Measurements from ENCODE around the gene ROPN1L.
"Not testable (repeated sequence)": the region's sequence is repeated elsewhere in the genome, so short reads cannot be mapped to it uniquely, and the experiment has no call there.

ROPN1L gene

DNA sequence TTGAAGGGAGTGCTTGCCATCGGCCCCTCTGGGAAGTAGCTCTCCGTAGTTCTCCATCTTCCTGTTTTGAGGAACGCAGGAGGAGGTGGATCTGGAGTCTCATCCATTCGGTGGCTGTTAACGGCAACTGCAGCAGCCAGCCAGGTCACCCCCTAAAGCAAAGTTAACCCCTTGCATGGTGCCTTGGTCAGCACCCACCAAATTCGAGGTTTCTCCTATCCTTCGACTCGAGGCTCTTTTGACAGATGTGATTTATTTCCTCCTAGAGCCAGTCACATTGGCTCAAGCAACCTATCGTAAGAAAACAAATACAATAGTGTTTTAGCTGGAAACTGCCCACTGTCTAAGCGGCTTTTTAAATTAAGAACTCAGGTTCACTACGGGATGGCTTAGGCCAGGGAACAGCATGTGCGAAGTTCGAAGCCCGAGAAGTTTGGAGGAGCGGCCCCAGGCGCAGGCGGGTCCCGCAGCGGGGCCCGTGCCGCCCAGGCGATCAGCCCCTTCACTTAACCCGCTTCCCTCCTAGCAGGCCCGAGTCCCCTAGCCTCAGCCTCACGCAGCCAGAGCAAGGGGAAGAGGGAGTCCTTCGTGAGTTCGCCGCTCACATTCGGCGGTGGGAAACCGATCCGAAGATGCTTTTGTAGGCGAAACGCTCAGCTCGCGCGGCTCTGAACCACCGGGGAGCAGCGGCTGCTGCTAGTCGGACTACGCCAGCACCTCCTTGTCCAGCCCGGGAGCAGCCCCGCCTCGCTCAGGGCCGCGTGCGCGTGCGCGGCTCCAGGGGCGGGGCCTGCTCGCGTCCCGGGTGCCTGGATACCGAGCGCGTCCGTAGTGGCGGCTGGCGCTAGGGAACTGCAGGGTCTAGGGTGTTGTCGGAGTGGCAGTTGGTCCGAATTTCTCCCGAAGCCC lies at the start of gene ROPN1L:
Gene ROPN1L (plus strand): TSS at position 797 of the 909 bp plus-strand sequence. CDS start 289 bp downstream, outside the sequence.
- peak; percentile 53 to 70 for DNase-seq (ENCODE audit: low read depth in 1 of 2, low spot score in 1 of 2)

DNA sequence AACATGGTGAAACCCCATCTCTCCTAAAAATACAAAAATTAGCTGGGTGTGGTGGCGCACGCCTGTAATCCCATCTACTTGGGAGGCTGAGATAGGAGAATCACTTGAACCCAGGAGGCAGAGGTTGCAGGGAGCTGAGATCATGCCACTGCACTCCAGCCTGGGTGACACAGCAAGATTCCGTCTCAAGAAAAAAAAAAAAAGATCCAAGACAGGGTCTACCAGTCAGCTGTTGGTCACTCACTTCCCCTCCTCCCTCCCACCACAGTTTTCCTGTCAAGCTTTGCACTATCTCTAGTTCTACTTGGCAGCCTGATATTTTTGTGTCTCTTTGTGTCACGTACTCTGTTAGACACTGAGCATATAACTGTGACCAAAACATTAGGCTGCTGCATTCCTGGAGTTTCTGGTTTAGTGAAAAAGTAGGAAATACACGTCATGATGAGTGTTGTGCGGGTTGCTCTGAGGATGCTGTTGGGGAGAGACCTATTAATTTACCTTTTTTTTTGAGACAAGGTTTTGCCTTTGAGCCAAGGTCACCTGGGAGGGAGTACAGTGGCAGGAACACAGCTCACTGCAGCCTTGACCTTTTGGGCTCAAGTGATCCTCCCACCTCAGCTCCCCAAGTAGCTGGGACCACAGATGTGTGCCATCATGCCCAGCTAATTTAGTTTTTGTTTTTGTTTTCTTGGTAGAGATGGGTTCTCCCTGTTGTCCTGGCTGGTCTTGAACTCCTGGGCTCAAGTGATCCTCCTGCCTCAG lies 48.9 kb upstream of the ROPN1L start:
- not testable (repeated sequence) for DNase-seq (ENCODE audit: low read depth in 1 of 2, low spot score in 1 of 2)

DNA sequence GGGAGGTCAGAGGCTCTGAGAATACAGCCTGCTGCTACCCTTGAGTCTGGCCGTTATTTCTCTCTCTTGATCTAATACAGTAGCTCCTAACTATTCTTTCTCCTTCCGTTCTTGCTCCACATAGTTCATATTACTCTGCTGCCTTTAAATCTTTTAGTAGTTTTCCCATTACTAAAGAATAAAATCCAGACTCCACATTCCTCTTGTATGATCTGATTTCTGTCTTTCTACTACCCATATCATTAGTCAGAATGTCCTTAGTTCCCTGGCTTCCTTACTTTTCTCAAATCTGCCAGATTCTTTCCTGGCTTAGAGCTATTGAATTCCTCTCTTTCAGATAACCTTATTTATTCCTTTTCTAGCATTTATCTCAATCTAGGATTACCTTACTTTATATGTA lies 48.2 kb upstream of the ROPN1L start:
- DNase-seq (ENCODE audit: low read depth in 1 of 2, low spot score in 1 of 2): no peak

DNA sequence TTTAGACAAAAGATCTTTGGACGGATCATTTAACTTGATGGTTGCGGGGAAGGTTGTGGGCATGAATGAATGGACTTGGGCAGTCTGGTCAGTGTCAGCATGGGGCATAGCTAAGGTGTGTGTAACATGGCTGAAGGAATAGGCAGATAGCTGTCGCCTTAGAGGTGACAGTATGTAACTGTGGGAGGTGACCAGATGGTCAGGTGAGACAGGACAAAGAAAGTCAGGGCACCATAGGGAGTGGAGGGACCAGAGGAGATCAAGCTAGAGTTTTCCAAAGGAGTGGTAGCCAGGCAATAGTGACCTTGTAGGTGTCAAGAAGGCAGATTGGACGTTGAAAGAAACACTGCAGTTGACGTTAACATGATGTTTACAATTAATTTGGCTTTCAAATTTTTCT lies 45.1 kb upstream of the ROPN1L start:
- no peak for DNase-seq (ENCODE audit: low read depth in 1 of 2, low spot score in 1 of 2)

DNA sequence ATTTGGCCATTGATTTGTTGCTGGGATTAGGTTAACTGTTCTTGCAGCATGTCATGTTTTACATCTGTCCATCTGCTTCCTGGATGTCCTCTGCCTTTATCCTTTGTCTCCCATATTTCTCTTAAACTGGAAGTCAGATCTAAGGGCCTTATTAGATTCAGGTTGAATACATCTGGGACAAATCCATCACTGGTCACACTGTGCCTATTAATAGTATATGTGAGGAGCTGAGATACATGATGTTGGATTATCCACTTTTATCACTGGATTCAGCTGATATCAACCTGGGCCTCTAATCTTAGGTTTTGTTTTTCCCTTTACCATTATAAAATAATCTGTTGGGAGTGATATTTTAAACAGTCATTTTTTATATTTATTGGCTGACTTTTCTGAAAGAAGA lies 41.8 kb upstream of the ROPN1L start:
- no peak for DNase-seq (ENCODE audit: low read depth in 1 of 2, low spot score in 1 of 2)

DNA sequence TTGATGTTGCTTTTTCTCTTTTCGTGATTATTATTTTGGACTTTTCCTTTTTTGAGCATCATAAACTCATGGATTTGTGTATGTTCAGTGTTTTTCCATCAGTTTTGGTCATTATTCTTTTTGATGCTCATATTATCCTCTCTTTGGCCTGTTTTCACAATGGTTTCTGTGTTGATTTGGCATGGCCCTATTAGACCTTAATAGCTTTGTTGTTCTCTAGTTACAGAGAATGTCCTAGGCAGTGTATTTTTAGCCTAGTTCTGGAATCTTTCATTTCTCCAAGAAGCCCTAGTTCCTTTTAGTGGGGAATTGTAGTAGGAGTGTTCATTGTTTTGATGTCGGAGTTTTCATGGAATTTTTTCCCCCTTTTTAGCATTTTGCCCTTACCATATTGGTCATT lies 41.3 kb upstream of the ROPN1L start:
- no peak for DNase-seq (ENCODE audit: low read depth in 1 of 2, low spot score in 1 of 2)

DNA sequence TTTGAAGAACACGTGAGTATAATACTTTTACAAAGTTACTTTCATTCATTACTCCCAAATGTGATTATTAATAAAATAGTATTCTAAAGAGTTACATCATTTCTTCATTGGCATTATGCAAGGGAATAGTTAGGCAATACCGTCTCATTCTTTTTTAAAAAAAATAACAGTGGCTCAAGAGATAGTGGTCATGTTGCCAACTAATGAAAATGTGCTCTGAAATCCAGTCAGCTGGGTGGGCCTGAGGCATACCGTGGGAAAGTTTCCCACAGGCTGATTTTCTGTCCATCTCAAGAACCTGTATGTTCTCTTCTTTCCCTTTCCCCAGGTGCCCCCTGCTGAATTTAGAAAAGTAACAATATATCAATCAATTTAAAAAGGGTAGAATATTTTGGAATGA lies 40.8 kb upstream of the ROPN1L start:
- no peak for DNase-seq (ENCODE audit: low read depth in 1 of 2, low spot score in 1 of 2)

DNA sequence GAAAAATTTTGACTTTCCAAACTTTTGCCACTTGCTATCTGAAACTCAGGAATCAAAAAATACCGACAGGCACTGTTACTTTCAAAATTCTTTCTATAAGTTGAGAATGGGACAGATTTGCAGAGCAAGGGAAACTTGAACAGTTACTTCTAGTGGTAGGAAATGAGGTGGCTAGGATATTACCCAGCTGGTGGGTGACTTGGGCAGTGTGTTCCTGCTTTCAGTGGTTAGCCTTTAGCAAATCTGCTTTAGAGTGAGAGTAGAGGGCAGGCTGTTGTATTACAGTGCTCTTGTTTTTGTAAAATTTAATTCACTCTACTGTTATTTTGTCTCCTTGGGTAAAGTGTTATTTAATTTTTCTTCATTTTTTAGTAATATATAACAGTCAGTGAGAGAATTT lies 40.2 kb upstream of the ROPN1L start:
- DNase-seq (ENCODE audit: low read depth in 1 of 2, low spot score in 1 of 2): no peak

DNA sequence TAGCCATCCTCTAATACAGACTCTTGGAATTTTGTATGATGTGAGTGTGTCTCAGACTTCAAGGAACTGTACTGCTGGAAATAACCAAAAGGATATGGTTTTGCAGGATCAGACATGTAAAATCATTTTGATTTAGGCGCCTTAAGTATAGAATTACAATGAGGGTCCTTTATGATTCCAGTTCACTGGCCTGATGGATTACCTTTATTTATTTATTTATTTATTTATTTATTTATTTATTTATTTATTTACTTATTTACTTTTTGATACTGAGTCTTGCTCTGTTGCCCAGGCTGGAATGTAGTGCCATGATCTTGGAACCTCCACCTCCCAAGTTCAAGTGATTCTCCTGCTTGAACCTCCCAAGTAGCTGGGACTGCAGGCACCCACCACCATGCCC lies 37.9 kb upstream of the ROPN1L start:
- DNase-seq (ENCODE audit: low read depth in 1 of 2, low spot score in 1 of 2): no peak

DNA sequence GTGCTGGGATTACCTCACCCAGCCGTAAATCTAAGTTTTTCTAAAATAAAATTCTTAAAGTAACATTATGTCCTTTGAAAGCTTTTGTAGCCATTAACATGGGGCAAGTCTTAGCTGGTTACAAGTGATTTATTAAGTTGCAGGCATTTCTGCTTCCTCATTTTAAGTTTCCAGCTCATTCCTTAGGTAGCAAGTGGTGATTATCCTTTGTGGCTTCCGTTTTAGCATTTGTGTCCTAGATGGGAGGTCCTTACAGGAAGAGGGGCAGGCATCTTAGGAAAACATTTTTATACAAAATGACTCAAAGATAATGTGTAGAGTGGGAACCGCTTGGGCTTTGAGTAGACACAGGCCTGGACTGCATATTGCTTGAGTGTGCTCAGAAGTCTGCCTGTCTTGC lies 35.0 kb upstream of the ROPN1L start:
- no peak for DNase-seq (ENCODE audit: low read depth in 1 of 2, low spot score in 1 of 2)

DNA sequence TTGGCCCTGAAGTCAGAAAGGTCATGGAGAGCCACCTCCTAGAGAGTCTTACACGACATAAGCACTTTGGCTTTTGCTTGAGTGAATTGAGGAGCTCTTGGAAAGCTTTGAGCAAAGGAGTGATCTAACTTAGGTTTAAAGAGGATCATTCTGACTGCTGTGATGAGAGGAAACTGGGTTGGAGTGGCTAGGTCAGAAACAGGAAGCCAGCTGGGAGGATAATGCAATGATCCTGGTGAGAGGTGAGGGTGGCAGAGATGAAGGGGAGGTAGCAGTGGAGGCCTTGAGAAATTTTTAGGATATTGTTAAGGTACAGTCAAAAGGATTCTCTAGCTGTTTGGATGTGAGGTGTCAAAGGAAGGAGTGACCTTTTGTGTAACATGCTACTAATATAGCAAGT lies 32.2 kb upstream of the ROPN1L start:
- no peak for DNase-seq (ENCODE audit: low read depth in 1 of 2, low spot score in 1 of 2)

DNA sequence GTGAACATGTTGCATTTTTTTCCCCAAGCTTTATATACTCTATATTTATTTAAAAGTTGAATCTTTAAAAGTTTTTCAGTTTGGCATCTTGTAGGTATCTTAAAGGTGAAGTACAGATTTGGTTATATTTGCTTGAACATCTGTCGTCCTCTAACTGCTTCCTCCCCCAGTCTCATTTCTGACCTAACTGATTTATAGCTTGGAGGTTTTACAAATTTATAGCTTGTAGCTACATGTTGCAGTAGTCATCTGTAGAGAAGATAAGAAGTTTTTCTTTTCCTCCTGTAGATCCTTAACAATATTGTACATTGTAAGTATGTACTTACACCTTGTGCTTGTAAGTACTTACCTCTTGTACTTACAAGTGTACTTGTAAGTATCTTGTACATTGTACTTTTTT lies 31.0 kb upstream of the ROPN1L start:
- DNase-seq (ENCODE audit: low read depth in 1 of 2, low spot score in 1 of 2): no peak

DNA sequence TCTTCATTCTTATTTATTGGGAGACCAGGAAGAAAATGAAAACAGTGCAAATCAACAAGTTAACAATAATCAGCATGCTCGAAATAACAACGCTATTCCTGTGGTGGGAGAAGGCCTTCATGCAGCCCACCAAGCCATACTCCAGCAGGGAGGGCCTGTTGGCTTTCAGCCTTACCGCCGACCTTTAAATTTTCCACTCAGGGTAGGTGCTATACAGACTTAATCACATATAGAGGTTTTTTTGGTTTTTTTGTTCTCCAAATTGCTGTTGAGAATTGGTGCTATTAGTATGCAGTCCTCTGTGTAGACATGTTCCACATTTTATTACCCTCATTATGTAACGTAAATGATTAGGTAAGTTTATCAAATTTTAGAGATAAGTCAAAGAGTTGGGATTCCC lies 30.3 kb upstream of the ROPN1L start:
- DNase-seq (ENCODE audit: low read depth in 1 of 2, low spot score in 1 of 2): no peak

DNA sequence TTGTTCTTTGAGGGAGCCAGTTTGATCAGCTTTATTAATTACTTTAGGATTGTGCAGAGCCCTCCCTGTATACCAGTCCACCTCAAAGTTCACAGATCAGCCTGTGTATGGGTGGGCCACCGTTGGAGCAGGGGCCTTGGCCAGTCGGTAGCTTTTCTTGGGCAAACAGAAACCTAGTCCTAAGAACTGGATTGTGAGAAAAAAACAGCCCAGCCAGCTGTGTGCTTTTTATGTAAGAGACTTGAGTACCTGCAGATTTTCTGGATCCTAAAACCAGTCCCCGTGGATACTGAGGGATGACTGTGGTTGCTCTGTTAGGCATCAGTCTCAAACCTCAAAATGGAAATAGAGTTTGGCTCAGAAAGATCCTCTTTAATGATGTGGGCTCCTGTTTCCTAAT lies 24.8 kb upstream of the ROPN1L start:
- no peak for DNase-seq (ENCODE audit: low read depth in 1 of 2, low spot score in 1 of 2)

DNA sequence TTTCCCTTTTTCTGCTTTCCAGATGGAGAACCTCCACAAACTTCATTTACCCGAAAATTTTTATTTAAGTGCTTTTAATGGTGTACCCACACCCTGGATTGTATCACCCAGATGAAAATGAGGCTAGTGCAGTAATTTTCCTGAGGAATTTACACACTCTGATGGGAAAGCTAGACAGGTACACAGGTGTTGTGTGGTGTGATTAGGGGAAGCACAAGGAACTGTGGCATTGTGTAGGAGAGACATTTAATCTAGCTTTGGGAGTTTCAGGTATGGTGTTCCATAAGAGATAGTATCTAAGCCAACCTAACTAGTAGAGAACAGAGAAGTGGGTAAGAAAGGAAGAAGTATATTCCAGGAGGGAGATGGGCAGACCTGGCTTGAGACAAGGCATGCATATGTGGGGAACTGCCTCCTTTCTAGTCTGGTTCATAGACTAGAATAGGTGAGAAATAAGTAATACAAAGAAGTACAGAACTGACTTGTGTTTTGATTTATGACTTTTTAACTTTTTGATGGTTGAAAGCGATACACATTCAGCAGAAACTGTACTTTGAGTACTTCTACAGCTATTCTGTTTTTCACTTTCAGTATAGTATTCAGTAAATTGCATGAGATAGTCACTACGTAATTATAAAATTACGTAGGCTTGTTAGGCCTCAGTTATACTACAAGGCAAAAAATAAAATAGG lies 22.9 kb upstream of the ROPN1L start:
- DNase-seq (ENCODE audit: low read depth in 1 of 2, low spot score in 1 of 2): no peak

DNA sequence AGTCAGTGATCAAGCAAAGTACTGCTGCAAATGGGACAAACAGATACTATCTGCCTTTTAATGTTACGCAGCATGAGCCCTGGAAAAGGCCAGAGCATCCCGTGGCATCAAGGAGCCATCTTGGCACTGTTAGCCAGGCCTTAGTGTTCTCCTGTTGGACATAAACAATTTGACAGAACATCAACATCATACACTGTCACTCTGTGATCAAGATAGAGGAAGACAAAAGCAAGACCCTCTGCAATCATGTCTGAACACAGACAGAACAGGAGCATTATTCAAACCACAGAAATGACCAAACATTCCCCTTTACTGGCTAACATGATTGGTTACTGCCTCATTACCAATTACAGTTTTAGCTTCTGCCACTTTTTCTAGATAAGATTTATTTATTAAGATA lies 21.2 kb upstream of the ROPN1L start:
- DNase-seq (ENCODE audit: low read depth in 1 of 2, low spot score in 1 of 2): no peak

DNA sequence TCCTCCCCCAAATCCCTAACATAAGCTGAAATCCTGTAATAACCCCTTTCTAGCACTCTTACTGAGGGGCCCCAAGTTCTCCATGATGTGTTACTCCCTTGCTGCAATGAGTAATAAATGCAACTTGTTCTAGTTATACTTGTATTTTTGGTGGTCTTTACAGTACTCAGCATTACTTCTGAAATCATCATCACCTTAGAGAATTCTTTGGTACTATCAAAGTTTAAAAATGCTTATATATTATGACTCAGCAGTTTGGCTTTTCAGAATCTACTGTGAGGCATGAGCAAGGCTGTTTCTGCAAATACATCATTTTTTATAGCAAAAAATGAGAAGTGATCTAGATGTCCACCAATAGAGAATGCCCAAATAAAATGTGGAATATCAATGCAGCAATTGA lies 20.7 kb upstream of the ROPN1L start:
- no peak for DNase-seq (ENCODE audit: low read depth in 1 of 2, low spot score in 1 of 2)

DNA sequence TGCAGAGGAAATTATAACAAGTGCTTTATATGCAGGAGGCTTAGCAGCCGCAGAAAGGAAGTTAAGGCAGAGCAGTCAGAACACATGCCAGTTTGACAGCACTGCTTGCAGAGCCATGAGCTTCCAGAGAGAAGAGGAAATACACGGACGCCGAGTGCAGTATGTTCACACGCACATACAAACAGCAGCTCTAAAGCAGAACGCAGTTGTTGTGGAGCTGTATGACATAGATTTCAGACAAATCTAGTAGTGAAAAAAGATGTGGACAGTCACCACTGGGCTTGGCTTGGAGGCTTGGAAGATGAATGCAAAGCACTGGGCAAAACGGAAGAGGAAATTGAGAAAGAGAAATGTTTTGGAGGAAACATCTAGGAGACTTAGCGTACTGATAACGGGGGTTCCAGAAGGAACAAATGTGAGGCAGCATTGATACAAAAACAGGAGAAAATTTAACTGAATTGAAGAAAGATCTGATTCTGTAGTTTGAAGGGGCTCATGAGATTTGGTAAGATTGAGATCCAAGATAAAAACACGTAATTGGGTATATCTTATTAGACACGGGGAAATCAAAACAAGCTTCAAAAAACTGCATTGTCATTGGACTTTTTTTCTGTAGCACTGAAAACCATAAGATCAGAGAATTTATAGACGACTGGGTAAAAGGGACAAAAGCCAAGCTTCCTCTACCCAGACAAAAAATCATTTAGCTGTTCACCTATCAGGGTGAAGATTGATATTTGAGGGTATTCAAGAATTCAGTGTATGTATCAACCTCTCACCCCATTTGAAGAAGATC lies 19.6 kb upstream of the ROPN1L start:
- DNase-seq (ENCODE audit: low read depth in 1 of 2, low spot score in 1 of 2): no peak

DNA sequence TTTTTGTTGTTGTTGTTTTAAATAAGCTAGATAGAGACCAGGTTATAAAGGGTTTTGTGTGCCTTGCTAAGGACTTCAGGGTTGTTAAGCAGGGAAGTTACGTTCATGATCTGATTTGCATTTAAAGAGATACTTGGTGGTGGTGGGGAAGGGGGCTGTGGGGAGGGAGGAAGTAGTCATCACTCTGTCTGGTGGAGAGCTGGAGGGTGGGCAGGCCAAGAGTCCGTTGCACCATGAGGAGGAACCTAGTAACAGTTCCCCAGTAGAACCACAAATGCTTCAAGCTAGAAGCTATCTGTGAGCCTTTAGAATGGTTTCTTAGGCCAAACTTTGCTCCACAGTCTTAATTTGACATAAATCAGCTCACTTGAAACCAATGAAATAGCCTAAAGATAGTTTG lies 18.7 kb upstream of the ROPN1L start:
- no peak for DNase-seq (ENCODE audit: low read depth in 1 of 2, low spot score in 1 of 2)

DNA sequence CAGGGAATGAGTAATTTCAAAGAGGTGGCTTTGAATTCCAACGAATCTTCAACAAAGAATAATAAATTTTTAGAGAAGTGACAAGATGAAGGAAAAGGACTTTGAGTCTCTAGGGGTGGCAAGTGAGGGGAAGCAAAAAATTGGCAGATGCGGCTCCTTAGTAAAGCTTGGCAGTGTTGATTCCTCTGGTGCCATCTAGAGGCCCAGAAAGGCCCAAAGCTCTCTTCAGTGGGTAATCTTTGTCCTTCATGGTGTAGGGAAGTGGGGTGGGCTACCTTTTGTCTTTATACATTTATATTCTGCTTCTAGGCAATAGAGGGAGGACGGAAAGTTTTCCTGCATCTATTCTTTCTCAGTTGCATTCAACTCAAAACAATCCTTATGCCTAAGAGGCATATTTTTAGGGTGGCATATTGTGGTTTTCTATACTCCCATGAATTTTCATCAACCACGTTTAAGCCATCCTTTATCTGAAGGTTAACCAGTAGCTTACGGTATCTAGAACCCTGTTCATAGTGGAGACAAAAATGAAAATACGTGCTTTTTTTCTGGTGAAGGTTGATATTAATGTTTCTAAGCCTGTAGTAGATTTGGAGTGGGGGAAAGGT lies 17.5 kb upstream of the ROPN1L start:
- DNase-seq (ENCODE audit: low read depth in 1 of 2, low spot score in 1 of 2): no peak

DNA sequence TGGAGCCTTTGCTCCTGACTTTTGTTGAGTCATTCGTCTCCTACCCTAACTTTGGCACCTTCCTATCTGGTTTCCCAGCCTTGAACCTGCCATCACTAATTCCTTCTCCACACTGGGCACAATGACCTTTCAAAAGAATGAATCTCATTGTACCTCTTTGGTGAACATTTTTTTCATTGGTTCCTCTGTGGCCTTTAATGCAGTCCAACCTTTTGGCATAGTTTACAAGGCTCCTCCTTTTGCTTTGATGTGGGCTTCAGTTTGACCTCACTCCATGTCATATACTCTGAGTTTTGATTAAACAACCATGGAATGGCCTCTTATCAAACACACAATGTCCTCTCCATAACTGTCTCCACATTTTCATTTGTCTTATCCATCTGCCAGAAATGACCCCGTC lies 14.5 kb upstream of the ROPN1L start:
- DNase-seq (ENCODE audit: low read depth in 1 of 2, low spot score in 1 of 2): no peak

Data from activated CD4-positive, alpha-beta T cell treated with anti-CD3 and anti-CD28 coated beads, Interleukin-2, amount 50 U/mL, for 24 hours (primary cell).